Peyer's patch (tissue), 4 donors: ENCODE results near the gene ZSCAN26.

ENCODE experiments used
- CTCF ChIP-seq, 6 experiments: fragments of 450-650 bp in 4 of 6; fragments of 200-600 bp in 2 of 6; sonication (generic) in 1 of 6; IDR thresholded peaks; one replicate each; pipeline ENCODE4 v1.5.1; 2017 to 2019; ENCODE audit warnings: antibody characterized with exemption in 6 of 6, mild to moderate bottlenecking in 3 of 6, moderate library complexity in 1 of 6
- POLR2A ChIP-seq, 2 donors: fragments of 450-650 bp; IDR thresholded peaks; one replicate each; pipeline ENCODE4 v1.5.1; 2017; ENCODE audit warnings: antibody characterized with exemption in 2 of 2, mild to moderate bottlenecking in 2 of 2, moderate library complexity in 2 of 2

- no peak for TF ChIP-seq CTCF (IDR thresholded peaks at IDR 0.05)
- no peak for TF ChIP-seq POLR2A (IDR thresholded peaks at IDR 0.05)
These were observed 40.5 kb upstream of the ZSCAN26 start for GRCh38 chr6:28226460-28226859.
